Measurements from ENCODE around the gene CCDC157. TPM values are rescaled to one million over a fixed set of nuclear protein-coding genes. Genes with fewer than 3 reads are reported as not detected.
A peak's percentile ranks its signal among the peaks of the same experiment; 100 is the strongest.

Gene CCDC157
- total RNA-seq, 4 donors from 2014 or later = 1.0 to 10.5 (median 5.2) TPM

- TF ChIP-seq CTCF (IDR thresholded peaks at IDR 0.05) = no peak
- no peak for TF ChIP-seq POLR2A (IDR thresholded peaks at IDR 0.05)
- no peak for TF ChIP-seq EP300 (IDR thresholded peaks at IDR 0.05)
- Histone ChIP-seq H3K36me3 (peaks cover 0 to 56% (median 5%) of the 10 kb centered on the region in 3 donors), H3K9me3 (no peaks in the 10 kb centered on the region), H3K4me3 (no peak overlapping the region), H3K27me3 (no peaks in the 10 kb centered on the region), H3K27ac (no peak overlapping the region), H3K4me1 (peaks cover 0 to 17% (median 6%) of the 10 kb centered on the region in 4 donors)
- no peak for DNase-seq (ENCODE audit: low spot score in 2 of 2)
- WGBS, 2 donors = 67 to 76% methylated on average over 6 of the region's 6 CpGs
Measured at GRCh38 chr22:30406400-30406799, 49.6 kb downstream of the CCDC157 start.

GRCh38 chr22:30408388-30409102 is 51.7 kb downstream of the CCDC157 start:
- no peak for DNase-seq (ENCODE audit: low spot score in 2 of 2)
- TF ChIP-seq CTCF (IDR thresholded peaks at IDR 0.05) (no peak), POLR2A (IDR thresholded peaks at IDR 0.05) (no peak), EP300 (IDR thresholded peaks at IDR 0.05) (no peak)
- H3K9me3 ChIP-seq = no peaks in the 10 kb centered on the region
- peaks cover 0 to 70% (median 5%) of the 10 kb centered on the region in 3 donors for H3K36me3 ChIP-seq
- no peak overlapping the region for H3K27ac ChIP-seq
- H3K27me3 ChIP-seq = no peaks in the 10 kb centered on the region
- WGBS, 2 donors = 75 to 83% methylated on average over 10 to 13 of the region's 13 CpGs
- H3K4me3 ChIP-seq = no peak overlapping the region
- H3K4me1 ChIP-seq = peaks cover 0 to 9% (median 3%) of the 10 kb centered on the region in 4 donors

DNA sequence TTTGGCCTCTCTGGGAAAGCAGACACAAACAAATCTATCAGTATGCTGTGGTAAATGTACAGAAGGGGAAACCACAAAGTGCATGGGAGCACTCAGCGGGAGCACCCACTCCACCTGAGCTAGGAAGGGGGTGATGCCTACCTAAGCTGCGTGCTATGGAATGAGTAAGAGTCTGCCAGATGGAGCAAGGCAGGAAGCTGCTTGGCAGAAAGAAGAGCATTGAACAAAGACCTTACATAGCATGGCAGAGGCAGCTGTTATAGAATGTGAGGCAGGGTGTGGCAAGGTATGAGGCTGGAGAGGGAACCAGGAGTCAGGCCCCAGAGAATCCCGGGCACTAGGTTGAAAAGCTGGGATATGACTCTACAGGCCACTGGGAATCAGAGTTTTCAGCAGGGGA is 55.0 kb downstream of the CCDC157 start:
- no peak for DNase-seq (ENCODE audit: low spot score in 2 of 2)
- H3K27ac ChIP-seq = no peak overlapping the region
- no peaks in the 10 kb centered on the region for H3K27me3 ChIP-seq
- no peak overlapping the region for H3K4me3 ChIP-seq
- H3K36me3 ChIP-seq = peaks cover 0 to 94% (median 5%) of the 10 kb centered on the region in 3 donors
- no peaks in the 10 kb centered on the region for H3K4me1 ChIP-seq
- H3K9me3 ChIP-seq = no peaks in the 10 kb centered on the region
- TF ChIP-seq EP300 (IDR thresholded peaks at IDR 0.05) = no peak
- TF ChIP-seq CTCF (IDR thresholded peaks at IDR 0.05) = no peak
- TF ChIP-seq POLR2A (IDR thresholded peaks at IDR 0.05) = no peak
- 92 to 94% methylated on average over 3 of the region's 3 CpGs for WGBS, 2 donors

DNA sequence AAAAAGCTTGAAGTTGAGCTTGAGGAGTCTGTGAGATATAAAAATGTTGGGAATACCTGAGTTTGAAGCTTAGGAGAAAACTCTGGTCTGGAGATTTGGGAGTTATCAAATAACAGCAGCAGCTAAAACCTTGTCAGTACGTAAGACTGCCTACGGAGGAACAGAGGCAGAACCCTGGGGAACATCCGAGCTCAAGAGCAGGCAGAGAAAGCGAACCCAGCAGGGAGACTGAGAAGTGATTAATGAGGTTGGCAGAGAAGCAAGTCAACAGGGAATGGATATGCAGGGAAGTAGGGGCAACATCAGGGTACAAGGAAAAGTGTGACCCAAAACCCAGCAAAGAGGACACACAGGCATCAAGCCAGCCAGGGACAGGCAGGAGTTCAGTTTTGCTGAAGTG is 56.2 kb downstream of the CCDC157 start:
- TF ChIP-seq POLR2A (IDR thresholded peaks at IDR 0.05) (no peak), EP300 (IDR thresholded peaks at IDR 0.05) (no peak), CTCF (IDR thresholded peaks at IDR 0.05) (no peak)
- Histone ChIP-seq H3K4me1 (no peaks in the 10 kb centered on the region), H3K27me3 (no peaks in the 10 kb centered on the region), H3K27ac (no peak overlapping the region), H3K36me3 (peaks cover 0 to 92% (median 5%) of the 10 kb centered on the region in 3 donors), H3K9me3 (no peaks in the 10 kb centered on the region), H3K4me3 (no peak overlapping the region)
- DNase-seq (ENCODE audit: low spot score in 2 of 2) = no peak
- 83 to 86% methylated on average over 4 of the region's 4 CpGs for WGBS, 2 donors

GRCh38 chr22:30413745-30414524 is 57.1 kb downstream of the CCDC157 start:
- H3K9me3 ChIP-seq = no peaks in the 10 kb centered on the region
- no peaks in the 10 kb centered on the region for H3K27me3 ChIP-seq
- 63 to 74% methylated on average over 5 of the region's 5 CpGs for WGBS, 2 donors
- no peaks in the 10 kb centered on the region for H3K4me1 ChIP-seq
- peaks cover 0 to 94% (median 9%) of the 10 kb centered on the region in 3 donors for H3K36me3 ChIP-seq
- H3K27ac ChIP-seq = peak overlapping the region in 1 of 4 donors; percentile 29
- no peak for TF ChIP-seq POLR2A (IDR thresholded peaks at IDR 0.05)
- TF ChIP-seq CTCF (IDR thresholded peaks at IDR 0.05) = no peak
- no peak for TF ChIP-seq EP300 (IDR thresholded peaks at IDR 0.05)
- no peak for DNase-seq (ENCODE audit: low spot score in 2 of 2)
- H3K4me3 ChIP-seq = no peak overlapping the region
